Choroid plexus epithelial cell (primary cell): Measurements from ENCODE around the gene MRGPRX2.

ENCODE experiments used
- DNase-seq: peaks from one replicate; pipeline ENCODE4 v3.0.0-alpha.2; 2010; ENCODE audit warnings: low read depth
- H3K4me3 ChIP-seq: 2 replicates; pipeline ENCODE4 v1.5.1; 2011; ENCODE audit warnings: low read depth, mild to moderate bottlenecking, control low read depth, low read length, moderate library complexity
- CTCF ChIP-seq: conservative IDR thresholded peaks from 2 replicates; pipeline ENCODE4 v1.5.1; 2011; ENCODE audit warnings: low read depth, mild to moderate bottlenecking, control low read depth, inconsistent platforms, low read length, moderate library complexity

MRGPRX2 gene

GRCh38 chr11:19077965-19078364 lies 17.4 kb upstream of the MRGPRX2 start:
- TF ChIP-seq CTCF: no peak
- no peak overlapping the region for H3K4me3 ChIP-seq
- DNase-seq: no peak

GRCh38 chr11:19076744-19077589 lies 16.4 kb upstream of the MRGPRX2 start:
- DNase-seq: peak; percentile 61
- peak; percentile 96 for TF ChIP-seq CTCF
- H3K4me3 ChIP-seq: no peak overlapping the region

- H3K4me3 ChIP-seq: no peak overlapping the region
- TF ChIP-seq CTCF: no peak
- DNase-seq: no peak
Measured at GRCh38 chr11:19075636-19076035, 15.1 kb upstream of the MRGPRX2 start.

GRCh38 chr11:19073454-19074415 lies 13.2 kb upstream of the MRGPRX2 start:
- DNase-seq: no peak
- TF ChIP-seq CTCF: no peak
- H3K4me3 ChIP-seq: no peak overlapping the region

- no peak for DNase-seq
- no peak overlapping the region for H3K4me3 ChIP-seq
- TF ChIP-seq CTCF: no peak
Measured at GRCh38 chr11:19072464-19072863, 11.9 kb upstream of the MRGPRX2 start.

- TF ChIP-seq CTCF: peak; percentile 99
- H3K4me3 ChIP-seq: peak overlapping the region; percentile 33
- DNase-seq: peak; percentile 85
Measured at GRCh38 chr11:19071255-19071654, 10.7 kb upstream of the MRGPRX2 start.
